GM23248 (cell line): ENCODE measurements around the gene GSAP. TPM values are rescaled to one million over a fixed set of nuclear protein-coding genes. Genes with fewer than 3 reads are reported as not detected.

ENCODE experiments used
- DNase-seq: peaks from one replicate; pipeline ENCODE4 v3.0.0-alpha.2; 2015
- H2AFZ ChIP-seq: fragments of 200-600 bp; sonication (generic); 2 replicates; pipeline ENCODE4 v1.6.1; 2016; ENCODE audit warnings: antibody characterized with exemption
- H3F3A ChIP-seq: fragments of 200-600 bp; sonication (generic); 2 replicates; pipeline ENCODE4 v1.6.1; 2016; ENCODE audit warnings: mild to moderate bottlenecking, antibody characterized with exemption, mixed run types; ENCODE audit not compliant: insufficient read depth
- H3K27ac ChIP-seq: fragments of 200-600 bp; sonication (generic); 2 replicates; pipeline ENCODE4 v1.5.1; 2016; ENCODE audit warnings: mild to moderate bottlenecking
- H3K27me3 ChIP-seq: fragments of 200-600 bp; sonication (generic); replicated peaks from 2 replicates; pipeline ENCODE4 v1.6.1; 2016; ENCODE audit warnings: mild to moderate bottlenecking; ENCODE audit not compliant: insufficient read depth
- H3K36me3 ChIP-seq: fragments of 200-600 bp; sonication (generic); 2 replicates; pipeline ENCODE4 v1.6.1; 2016; ENCODE audit warnings: low read depth, mild to moderate bottlenecking
- H3K4me1 ChIP-seq: fragments of 200-600 bp; sonication (generic); 2 replicates; pipeline ENCODE4 v1.6.1; 2016; ENCODE audit warnings: mild to moderate bottlenecking; ENCODE audit not compliant: insufficient read depth
- H3K4me2 ChIP-seq: fragments of 200-600 bp; sonication (generic); one replicate; pipeline ENCODE4 v1.6.1; 2016; ENCODE audit warnings: mild to moderate bottlenecking; ENCODE audit not compliant: unreplicated experiment
- H3K4me3 ChIP-seq: fragments of 200-600 bp; sonication (generic); 2 replicates; pipeline ENCODE4 v1.5.1; 2016; ENCODE audit warnings: mild to moderate bottlenecking
- H3K79me2 ChIP-seq: fragments of 200-600 bp; sonication (generic); 2 replicates; pipeline ENCODE4 v1.6.1; 2016; ENCODE audit warnings: mild to moderate bottlenecking; ENCODE audit not compliant: insufficient read depth
- H3K9ac ChIP-seq: fragments of 200-600 bp; sonication (generic); 2 replicates; pipeline ENCODE4 v1.6.1; 2016; ENCODE audit warnings: mild to moderate bottlenecking
- H3K9me2 ChIP-seq: fragments of 200-600 bp; sonication (generic); 2 replicates; pipeline ENCODE4 v1.6.1; 2016; ENCODE audit warnings: mixed run types, mild to moderate bottlenecking, moderate library complexity; ENCODE audit not compliant: insufficient read depth
- H3K9me3 ChIP-seq: fragments of 200-600 bp; sonication (generic); one replicate; pipeline ENCODE4 v1.6.1; 2017; ENCODE audit warnings: low read depth
- H4K20me1 ChIP-seq: fragments of 200-600 bp; sonication (generic); 2 replicates; pipeline ENCODE4 v1.6.0; 2016; ENCODE audit not compliant: insufficient read depth
- EZH2 ChIP-seq: fragments of 200-600 bp; sonication (generic); IDR thresholded peaks from 2 replicates; pipeline ENCODE4 v1.6.1; 2018; ENCODE audit warnings: antibody characterized with exemption, mild to moderate bottlenecking; ENCODE audit not compliant: insufficient read depth, poor library complexity, severe bottlenecking
- EZH2phosphoT487 ChIP-seq: fragments of 200-600 bp; sonication (generic); IDR thresholded peaks from 2 replicates; pipeline ENCODE4 v1.6.1; 2018; ENCODE audit warnings: antibody characterized with exemption, moderate library complexity, mild to moderate bottlenecking, low read depth; ENCODE audit not compliant: insufficient read depth
- WGBS, 2 experiments: methylation state at CpG; one replicate each; pipeline ENCODE4 v1.1.6; 2015 to 2017; ENCODE audit warnings: low lambda C conversion rate in 2 of 2, low coverage in 1 of 2; ENCODE audit errors: missing lambda C conversion rate in 2 of 2; 5-methylcytosine and 5-hydroxymethylcytosine counted together
- in situ Hi-C: fragments of 300-500 bp; cut with MboI; formaldehyde crosslinking; loops from 2 replicates; pipeline ENCODE4 v1.15.0; 2020
- polyA plus RNA-seq: library from polyadenylated mRNA; unstranded; fragments of >200 nt; fragmentation: Nextera tagmentation; extraction: Ambion mirVana; gene quantifications from 2 replicates; pipeline ENCODE4 v1.2.1, GENCODE V29; 2016
- total RNA-seq: library from RNA; depleted of rRNA; stranded (reverse); fragments of >200 nt; shearing (Covaris generic); gene quantifications from 2 replicates; pipeline ENCODE4 v1.2.3, GENCODE V29; 2014

Gene GSAP
- total and polyA plus RNA-seq, 2 experiments from 2014 or later, result 4.2 to 4.3 TPM

GRCh38 chr7:77450613-77451012 lies 34.5 kb upstream of the GSAP start:
- in situ Hi-C loops, result no loop called here
- Histone ChIP-seq H3F3A (peaks cover 32% of the 10 kb centered on the region), H3K9ac (no peak overlapping the region), H3K4me1 (peaks cover 33% of the 10 kb centered on the region), H3K36me3 (no peaks in the 10 kb centered on the region), H3K27ac (no peak overlapping the region), H3K9me2 (no peaks in the 10 kb centered on the region), H3K79me2 (no peaks in the 10 kb centered on the region), H3K9me3 (no peaks in the 10 kb centered on the region), H2AFZ (no peak overlapping the region), H3K4me2 (peak overlapping the region; percentile 44), H3K4me3 (no peak overlapping the region), H4K20me1 (no peaks in the 10 kb centered on the region), H3K27me3 (no peaks in the 10 kb centered on the region)
- TF ChIP-seq EZH2, result no peak
- no peak for TF ChIP-seq EZH2phosphoT487
- no peak for DNase-seq
- 87 to 88% methylated on average over 5 of the region's 5 CpGs for WGBS, 2 experiments

GRCh38 chr7:77450054-77450453 lies 33.9 kb upstream of the GSAP start:
- no peaks in the 10 kb centered on the region for H3K9me3 ChIP-seq
- peaks cover 27% of the 10 kb centered on the region for H3F3A ChIP-seq
- no peak overlapping the region for H3K4me3 ChIP-seq
- no peaks in the 10 kb centered on the region for H3K36me3 ChIP-seq
- no peaks in the 10 kb centered on the region for H3K79me2 ChIP-seq
- H3K9me2 ChIP-seq, result no peaks in the 10 kb centered on the region
- no peak overlapping the region for H3K27ac ChIP-seq
- DNase-seq, result peak; percentile 66
- in situ Hi-C loops, result no loop called here
- no peak overlapping the region for H3K9ac ChIP-seq
- no peak overlapping the region for H2AFZ ChIP-seq
- H3K27me3 ChIP-seq, result no peaks in the 10 kb centered on the region
- TF ChIP-seq EZH2phosphoT487 (no peak), EZH2 (no peak)
- H3K4me2 ChIP-seq, result peak overlapping the region; percentile 44
- H3K4me1 ChIP-seq, result peaks cover 28% of the 10 kb centered on the region
- no peaks in the 10 kb centered on the region for H4K20me1 ChIP-seq
- WGBS, 2 experiments, result 26% methylated on average over 1 of the region's 1 CpG

GRCh38 chr7:77447616-77448015 lies 31.5 kb upstream of the GSAP start:
- in situ Hi-C loops, result no loop called here
- peaks cover 29% of the 10 kb centered on the region for H3K4me1 ChIP-seq
- no peak for DNase-seq
- H3K4me3 ChIP-seq, result no peak overlapping the region
- H4K20me1 ChIP-seq, result no peaks in the 10 kb centered on the region
- 23 to 30% methylated on average over 1 of the region's 1 CpG for WGBS, 2 experiments
- TF ChIP-seq EZH2 (no peak), EZH2phosphoT487 (no peak)
- H3K9me3 ChIP-seq, result no peaks in the 10 kb centered on the region
- H3K4me2 ChIP-seq, result no peak overlapping the region
- no peak overlapping the region for H3K27ac ChIP-seq
- H3K79me2 ChIP-seq, result no peaks in the 10 kb centered on the region
- H3K27me3 ChIP-seq, result no peaks in the 10 kb centered on the region
- H2AFZ ChIP-seq, result no peak overlapping the region
- peaks cover 12% of the 10 kb centered on the region for H3F3A ChIP-seq
- H3K36me3 ChIP-seq, result no peaks in the 10 kb centered on the region
- H3K9me2 ChIP-seq, result no peaks in the 10 kb centered on the region
- H3K9ac ChIP-seq, result no peak overlapping the region

GRCh38 chr7:77444123-77444522 lies 28.0 kb upstream of the GSAP start:
- Histone ChIP-seq H3K4me1 (peaks cover 37% of the 10 kb centered on the region), H3K36me3 (no peaks in the 10 kb centered on the region), H3F3A (peaks cover 22% of the 10 kb centered on the region), H3K4me3 (no peak overlapping the region), H4K20me1 (no peaks in the 10 kb centered on the region), H3K9me3 (no peaks in the 10 kb centered on the region), H2AFZ (0 out of 2 replicates have a peak overlapping the region, but pooled peaks have one; percentile 11), H3K4me2 (no peak overlapping the region), H3K9ac (no peak overlapping the region), H3K9me2 (no peaks in the 10 kb centered on the region; the same call in 1 of the 2 replicates), H3K27ac (no peak overlapping the region), H3K79me2 (no peaks in the 10 kb centered on the region), H3K27me3 (no peaks in the 10 kb centered on the region)
- WGBS, 2 experiments, result 14 to 17% methylated on average over 1 of the region's 1 CpG
- in situ Hi-C loops, result no loop called here
- DNase-seq, result peak; percentile 42
- no peak for TF ChIP-seq EZH2
- no peak for TF ChIP-seq EZH2phosphoT487

GRCh38 chr7:77443042-77443441 lies 26.9 kb upstream of the GSAP start:
- peaks cover 22% of the 10 kb centered on the region for H3F3A ChIP-seq
- H3K36me3 ChIP-seq, result no peaks in the 10 kb centered on the region
- WGBS, 2 experiments, result 96 to 100% methylated on average over 2 of the region's 2 CpGs
- in situ Hi-C loops, result no loop called here
- H3K79me2 ChIP-seq, result no peaks in the 10 kb centered on the region
- H4K20me1 ChIP-seq, result no peaks in the 10 kb centered on the region
- H2AFZ ChIP-seq, result no peak overlapping the region
- peak overlapping the region; percentile 44 for H3K27ac ChIP-seq
- H3K27me3 ChIP-seq, result no peaks in the 10 kb centered on the region
- no peak for DNase-seq
- no peaks in the 10 kb centered on the region for H3K9me3 ChIP-seq
- H3K4me2 ChIP-seq, result peak overlapping the region; percentile 11
- no peak overlapping the region for H3K4me3 ChIP-seq
- H3K4me1 ChIP-seq, result peaks cover 38% of the 10 kb centered on the region
- no peak overlapping the region for H3K9ac ChIP-seq
- no peaks in the 10 kb centered on the region; the same call in 1 of the 2 replicates for H3K9me2 ChIP-seq
- TF ChIP-seq EZH2 (no peak), EZH2phosphoT487 (no peak)
